ENCODE data around the gene CLPSL2.

The CLPSL2 gene

GRCh38 chr6:35788423-35788982 is 12.1 kb downstream of the CLPSL2 start:
- no peak for DNase-seq

GRCh38 chr6:35790683-35791082 is 14.3 kb downstream of the CLPSL2 start:
- DNase-seq, result no peak

- no peak for DNase-seq
Measured at GRCh38 chr6:35794536-35795452, 18.4 kb downstream of the CLPSL2 start.

- DNase-seq, result no peak
Measured at GRCh38 chr6:35795453-35796071, 19.2 kb downstream of the CLPSL2 start.

GRCh38 chr6:35796236-35796635 is 19.8 kb downstream of the CLPSL2 start:
- no peak for DNase-seq

GRCh38 chr6:35797837-35798526 is 21.6 kb downstream of the CLPSL2 start:
- no peak for DNase-seq

- no peak for DNase-seq
Measured at GRCh38 chr6:35798706-35799105, 22.3 kb downstream of the CLPSL2 start.

GRCh38 chr6:35801148-35801547 is 24.8 kb downstream of the CLPSL2 start:
- no peak for DNase-seq

GRCh38 chr6:35804996-35805736 is 28.8 kb downstream of the CLPSL2 start, which contains the start of gene LHFPL5:
TSS of gene LHFPL5 (plus strand) at chr6:35805352. CDS start at chr6:35805671, 319 bp downstream.
- DNase-seq, result peak; percentile 68

GRCh38 chr6:35808688-35809087 is 32.3 kb downstream of the CLPSL2 start:
- DNase-seq, result no peak

GRCh38 chr6:35809809-35810208 is 33.4 kb downstream of the CLPSL2 start:
- DNase-seq, result no peak

GRCh38 chr6:35810971-35811698 is 34.7 kb downstream of the CLPSL2 start:
- DNase-seq, result no peak

- DNase-seq, result no peak
Measured at GRCh38 chr6:35811699-35811995, 35.2 kb downstream of the CLPSL2 start.

- DNase-seq, result no peak
Measured at GRCh38 chr6:35817515-35817914, 41.1 kb downstream of the CLPSL2 start.

- DNase-seq, result no peak
Measured at GRCh38 chr6:35823601-35824000, 47.2 kb downstream of the CLPSL2 start.

- DNase-seq, result no peak
Measured at GRCh38 chr6:35824552-35825192, 48.3 kb downstream of the CLPSL2 start.

Data from hematopoietic multipotent progenitor cell treated with erythropoietin and hydrocortisone succinate and interleukin-3 and kit ligand, for 6 days (in vitro differentiated cells).